ENCODE data around the gene PLCL2.

Gene PLCL2

DNA sequence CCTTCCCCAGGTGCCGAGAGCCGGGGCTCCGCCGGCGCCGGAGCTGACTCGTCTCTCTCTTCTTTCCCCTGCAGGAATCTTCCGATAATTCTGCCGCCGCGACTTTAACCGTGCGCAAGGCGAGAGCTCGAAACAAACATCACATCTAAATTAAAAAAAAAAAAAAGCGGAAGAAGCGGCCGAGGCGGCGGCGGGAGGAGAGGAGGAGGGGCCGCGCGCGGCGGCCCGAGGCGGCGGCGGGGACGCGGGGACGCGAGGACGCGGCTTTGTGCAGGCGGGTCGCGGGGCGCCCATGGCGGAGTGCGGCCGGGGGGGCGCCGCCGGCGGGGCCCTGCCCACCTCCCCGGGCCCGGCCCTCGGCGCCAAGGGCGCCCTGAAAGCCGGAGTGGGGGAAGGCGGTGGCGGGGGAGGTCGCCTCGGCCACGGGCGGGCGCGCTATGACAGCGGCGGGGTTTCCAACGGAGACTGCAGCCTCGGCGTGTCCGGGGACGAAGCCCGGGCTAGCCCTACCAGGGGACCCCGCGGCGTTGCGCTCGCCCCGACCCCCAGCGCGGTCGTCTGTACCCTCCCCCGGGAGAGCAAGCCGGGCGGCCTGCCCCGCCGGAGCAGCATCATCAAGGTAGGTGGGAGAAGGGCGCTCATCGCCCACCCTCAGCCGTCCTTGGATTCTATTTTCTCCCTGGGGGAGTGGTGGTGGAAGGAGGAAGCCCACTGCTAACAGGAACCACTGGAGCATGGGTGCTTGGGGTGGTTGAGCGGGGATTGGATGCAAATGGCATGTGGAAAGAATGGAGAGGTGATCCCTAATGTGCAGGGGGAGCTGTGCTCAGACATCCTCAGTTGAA lies at the start of gene PLCL2:
Gene PLCL2, plus strand, starts transcription at position 208 of the 845 bp plus-strand sequence. Its CDS starts 85 bp downstream, at position 293.
- DNase-seq, result no peak

DNA sequence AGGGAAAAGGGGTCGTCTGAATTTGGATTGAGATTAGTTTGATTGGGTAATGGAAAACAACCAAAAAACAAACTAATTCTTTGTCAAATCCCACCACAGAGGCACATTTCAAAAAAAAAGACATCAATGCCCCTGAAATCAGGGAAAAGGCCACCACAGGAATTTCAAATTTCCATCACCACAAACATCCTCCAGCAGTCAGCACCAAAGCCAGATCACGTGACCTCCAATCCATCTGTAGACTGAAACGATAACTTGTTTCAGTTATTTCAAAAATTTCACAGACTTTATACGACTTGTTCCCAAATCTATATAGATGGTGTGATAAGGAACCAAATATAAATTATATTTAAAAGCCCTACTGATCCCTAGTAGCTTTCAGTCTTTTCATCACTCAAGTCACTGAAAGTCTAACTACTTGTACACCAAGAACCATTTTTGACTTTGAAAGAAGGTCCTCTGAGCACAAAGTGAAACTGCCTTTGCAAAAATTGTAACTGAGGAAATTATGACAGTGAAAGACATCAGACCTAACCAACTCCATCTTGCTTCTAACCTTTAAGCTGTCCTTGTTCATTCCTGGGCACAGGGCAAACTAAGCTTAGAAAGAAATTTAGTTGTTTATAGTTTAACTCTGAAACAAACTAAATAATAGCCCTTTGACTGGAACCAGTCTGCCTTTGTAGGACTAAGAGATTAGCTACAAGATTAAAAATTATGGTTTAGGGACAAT lies 48.1 kb upstream of the PLCL2 start:
- no peak for DNase-seq

DNA sequence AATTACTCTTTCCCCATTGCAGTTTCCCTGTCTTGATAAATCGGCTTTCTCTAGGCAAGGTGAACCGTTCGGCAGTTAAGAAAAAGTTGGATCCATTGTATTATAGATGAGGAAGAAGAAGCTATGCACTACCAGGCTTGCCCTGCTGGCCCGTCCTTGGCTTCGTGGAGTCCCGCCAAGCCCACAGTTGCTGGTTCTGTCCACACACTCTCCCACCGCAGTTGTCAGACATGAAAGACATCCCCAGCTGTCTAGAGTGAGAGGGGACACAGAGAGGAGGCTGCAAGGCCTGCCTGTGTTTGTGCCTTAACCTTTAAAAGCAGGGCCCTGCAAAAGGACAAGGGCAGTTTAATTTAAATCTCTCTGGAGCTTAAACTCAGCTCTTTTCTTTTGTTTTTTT lies 47.2 kb upstream of the PLCL2 start:
- no peak for DNase-seq

DNA sequence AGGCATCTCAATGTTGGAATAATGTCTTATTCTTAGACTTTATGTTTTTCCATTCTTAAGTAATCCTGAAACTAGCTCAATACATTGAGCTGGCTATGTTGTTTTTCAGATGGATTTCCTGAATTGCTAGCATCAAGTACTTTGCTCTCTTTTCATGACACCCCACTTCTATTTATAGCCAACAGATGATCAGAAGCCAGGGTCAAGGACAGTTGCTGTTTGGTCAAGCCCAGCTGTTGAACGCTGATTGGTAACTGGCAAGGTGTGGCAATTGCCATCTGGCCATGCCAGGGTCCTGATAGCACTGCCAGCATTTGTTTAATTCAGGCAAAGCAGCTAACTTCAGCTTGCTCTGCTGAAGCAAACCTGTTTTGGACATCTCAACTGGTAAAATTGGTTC lies 46.2 kb upstream of the PLCL2 start:
- no peak for DNase-seq

DNA sequence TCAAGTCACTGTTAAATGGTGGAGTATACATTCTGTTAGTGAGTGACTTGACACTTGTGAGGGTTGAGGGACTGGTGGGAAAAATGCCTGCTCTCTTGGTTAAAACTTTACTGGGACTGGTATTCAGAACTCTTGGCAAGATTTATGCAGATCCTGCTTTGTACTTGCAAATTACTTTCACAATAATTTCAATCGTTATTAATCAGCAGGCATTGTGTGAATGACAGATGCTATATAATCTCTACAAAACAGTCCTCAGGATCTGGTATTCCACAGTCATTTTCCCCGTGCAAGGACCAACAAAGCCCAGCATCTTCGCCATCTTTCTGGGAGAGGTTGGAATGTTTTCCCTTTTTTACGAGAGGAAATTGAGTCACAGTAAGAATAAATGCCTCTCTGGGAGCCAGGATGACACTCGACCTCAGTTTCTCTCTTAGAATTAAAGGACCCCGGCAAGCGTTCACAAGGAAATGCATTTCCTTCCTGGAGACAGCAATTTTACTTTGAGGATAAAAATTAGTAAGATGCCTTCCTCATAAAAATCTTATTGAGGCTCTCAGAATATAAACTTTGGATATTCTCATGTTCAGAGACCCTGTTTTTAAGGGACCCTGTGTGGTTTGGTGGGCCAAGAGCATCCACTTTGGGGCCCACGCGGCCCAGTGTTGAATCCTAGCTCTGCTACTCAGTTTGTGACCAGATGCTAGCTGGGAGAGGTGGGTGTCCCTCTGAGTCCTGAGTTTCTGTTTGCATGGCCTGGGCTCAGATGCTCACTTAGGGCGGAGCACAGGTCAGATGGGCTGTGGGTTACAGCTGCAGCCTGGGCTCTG lies 45.3 kb upstream of the PLCL2 start:
- DNase-seq, result no peak

DNA sequence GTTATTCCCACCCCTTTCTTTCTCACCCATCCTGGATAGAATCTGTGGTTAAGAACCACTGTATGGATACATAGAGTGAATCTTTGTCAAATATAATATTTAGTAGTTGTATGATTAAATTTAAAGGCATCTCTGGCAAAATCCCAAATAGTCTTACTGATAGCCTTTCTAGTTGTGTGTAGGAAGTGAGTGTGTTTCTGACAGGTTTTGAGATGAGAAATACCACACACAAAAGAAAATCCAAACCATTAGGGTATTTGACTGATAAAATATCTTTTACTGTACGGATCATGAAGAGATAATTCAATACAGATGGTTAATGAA lies 44.7 kb upstream of the PLCL2 start:
- no peak for DNase-seq

DNA sequence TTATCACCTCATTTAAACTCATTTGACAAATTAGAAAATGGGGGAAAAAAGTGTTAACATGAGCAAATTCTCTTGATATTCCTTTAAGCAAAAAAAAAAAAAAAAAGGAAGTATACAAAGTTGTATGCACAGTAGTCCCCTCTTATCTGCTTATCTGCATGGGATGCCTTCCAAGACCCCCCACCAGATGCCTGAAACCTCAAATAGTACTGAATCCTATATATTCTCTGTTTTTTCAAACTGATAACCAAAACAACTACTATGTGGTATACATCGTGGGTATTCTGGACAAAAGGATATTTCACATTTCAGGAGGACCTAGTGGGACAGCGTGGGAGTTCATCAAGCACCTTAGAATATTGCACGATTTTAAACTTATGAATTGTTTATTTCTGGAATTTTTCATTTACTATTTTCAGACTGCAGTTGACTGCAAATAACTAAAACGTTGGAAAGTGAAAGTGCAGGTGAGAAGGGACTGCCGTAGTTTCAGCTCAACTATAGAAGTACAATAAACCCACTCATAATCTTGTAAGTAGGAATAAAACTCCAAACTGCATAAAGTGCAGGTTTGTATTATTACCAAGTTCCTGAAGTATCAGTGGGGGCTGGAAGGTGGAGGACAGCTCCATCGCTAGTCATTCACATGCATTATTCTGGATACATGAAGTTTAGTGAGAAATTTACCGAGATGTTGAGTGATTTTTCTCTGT lies 43.6 kb upstream of the PLCL2 start:
- no peak for DNase-seq

DNA sequence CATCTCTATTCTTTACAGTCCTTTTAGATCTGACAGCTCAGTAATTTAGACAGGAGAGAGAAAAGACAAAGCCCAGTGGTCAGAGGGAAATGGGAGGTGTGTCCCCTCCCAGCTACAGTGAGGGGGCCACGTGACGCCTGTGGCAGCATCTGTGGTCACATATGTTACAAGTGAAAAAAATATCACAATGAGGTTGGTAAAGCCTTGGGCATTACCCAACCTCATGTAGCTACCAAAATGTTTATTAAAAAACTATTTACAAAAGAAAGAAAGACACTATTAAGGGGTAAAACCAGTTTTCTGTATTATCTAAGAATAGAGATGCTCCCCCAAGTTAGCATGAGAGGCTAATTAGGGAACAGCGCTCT lies 42.9 kb upstream of the PLCL2 start:
- DNase-seq, result no peak

DNA sequence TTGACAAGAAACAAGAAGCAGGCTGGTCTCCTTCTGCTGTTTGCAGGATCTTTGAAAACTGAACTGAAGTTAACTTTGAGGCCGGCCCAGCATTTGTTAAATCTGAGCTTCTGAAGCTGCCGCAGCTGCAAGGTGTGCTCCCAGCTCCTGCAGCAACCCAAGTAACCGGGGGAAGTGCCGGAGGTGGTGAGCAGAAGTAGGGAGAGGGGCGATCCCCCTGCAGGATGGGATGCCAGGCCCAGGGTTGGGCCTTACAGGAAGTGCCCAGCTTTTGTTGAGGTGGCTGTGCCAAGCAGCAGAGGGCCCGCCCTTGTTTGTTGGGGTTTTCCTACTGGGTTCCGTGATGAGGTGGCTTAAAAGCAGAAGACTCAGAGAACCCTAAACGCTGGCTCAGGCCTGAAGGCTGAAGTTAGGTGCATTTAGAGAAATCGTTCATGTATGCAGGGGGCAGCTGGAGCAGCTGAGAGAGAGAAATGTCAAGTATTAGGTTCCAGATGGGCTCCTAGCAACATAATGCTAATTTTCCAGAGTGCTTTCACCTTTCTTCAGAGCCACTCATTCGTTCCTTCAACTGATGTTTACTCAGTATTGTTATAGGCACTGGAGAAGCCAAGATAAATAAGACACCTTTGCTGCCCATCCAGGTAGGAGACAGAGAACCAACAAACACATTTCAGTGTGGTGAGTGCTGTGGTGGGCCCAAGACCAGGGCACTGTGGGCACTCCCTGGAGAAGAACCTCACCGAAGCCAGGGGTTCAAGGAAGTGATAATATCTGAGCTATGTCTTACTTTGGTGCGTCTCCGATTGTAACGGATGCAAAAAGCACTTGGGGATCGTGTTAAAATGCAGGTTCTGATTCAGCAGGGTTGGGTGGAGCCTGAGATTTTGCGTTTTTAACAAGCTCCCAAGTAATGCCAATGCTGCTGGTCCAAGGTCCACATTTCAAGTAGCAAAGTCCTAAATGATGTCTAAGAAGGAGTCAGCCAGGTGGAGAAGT lies 42.2 kb upstream of the PLCL2 start:
- peak; percentile 51 for DNase-seq

DNA sequence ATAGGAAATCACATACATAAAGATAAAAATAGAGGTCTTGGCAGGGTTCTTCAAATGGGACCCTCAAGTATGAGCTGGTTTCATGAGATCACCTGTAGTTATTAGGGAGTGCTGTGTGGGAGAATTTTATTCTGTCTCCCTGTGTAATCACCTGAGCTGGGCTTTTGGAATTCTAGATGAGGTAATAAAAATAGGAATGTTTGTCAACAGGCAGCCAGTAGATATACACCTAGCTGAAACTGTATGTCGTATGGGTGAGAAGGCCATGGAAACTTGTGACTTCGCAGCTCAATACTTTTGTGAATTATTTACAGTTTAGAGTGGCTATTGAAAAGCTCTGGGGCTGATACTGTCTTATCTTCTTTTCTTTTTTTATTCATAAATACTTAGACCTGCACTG lies 40.5 kb upstream of the PLCL2 start:
- DNase-seq, result no peak

DNA sequence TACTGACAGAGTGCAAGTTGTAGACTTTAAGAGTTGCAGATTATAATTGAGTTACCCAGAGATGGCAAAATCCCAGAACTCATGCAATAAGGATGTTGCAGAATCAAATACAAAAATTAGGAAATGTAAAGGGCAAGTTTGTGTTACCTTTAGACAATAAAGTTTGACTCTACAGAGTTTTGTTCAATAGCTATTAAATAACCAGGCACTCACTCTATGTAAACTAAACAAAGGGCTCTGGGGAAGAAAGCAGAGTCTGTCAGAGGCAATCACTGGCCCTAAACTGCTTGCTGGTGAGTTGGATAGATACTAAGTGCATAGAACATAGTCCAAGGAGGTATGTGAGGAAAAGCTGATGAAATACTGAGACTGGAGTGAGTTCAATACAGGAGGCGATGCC lies 40.0 kb upstream of the PLCL2 start:
- DNase-seq, result no peak

DNA sequence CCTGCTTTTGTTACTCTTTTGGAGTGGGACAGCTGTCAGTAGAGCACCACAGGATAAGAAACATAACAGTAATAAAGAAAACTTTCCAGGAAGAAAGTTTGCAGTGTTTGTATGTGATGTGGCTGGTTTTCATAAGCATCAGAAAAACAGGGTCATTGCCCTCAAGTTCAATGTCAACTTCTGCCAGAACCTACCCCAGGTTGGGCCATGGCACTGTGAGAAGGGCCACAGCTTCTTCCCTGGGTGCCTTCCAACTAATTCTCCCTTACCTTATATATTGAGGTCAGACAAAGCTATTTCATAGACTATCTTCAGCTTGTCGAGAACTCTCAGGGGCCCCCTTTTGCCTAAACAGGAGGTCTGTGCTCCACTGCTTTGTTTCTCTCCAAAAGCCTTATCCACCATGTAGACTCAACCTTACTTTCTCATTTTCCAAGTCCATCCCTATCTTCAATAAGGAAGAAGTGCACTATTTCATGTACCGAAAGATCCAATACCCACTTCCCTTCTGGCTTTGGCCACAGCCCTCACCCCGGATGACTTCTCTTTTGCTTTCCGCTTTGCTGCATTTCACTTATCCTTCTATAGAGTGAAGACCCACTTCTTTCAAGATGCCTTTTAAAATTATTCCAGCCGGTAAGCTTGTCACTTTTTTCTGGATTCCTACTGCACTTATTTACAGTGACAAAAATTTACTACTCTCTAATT lies 38.2 kb upstream of the PLCL2 start:
- no peak for DNase-seq

DNA sequence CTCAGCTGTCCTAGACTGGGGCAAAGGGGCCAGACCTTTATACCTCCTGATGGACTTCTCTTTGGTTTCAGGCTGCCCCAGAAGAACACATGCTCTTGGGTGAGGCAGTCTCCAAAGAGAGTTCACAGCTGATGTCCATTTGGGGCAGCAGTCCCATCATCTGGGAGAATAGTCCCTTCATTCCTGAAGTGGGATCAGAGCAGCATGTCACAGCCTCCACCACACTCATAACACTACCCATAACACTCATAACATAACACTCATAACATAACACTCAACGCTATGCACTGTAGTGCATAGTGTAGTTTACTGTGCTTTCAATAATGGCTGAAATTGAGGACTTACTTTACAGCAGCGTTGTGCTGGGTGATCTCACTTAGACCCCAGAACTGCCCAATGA lies 36.7 kb upstream of the PLCL2 start:
- no peak for DNase-seq

DNA sequence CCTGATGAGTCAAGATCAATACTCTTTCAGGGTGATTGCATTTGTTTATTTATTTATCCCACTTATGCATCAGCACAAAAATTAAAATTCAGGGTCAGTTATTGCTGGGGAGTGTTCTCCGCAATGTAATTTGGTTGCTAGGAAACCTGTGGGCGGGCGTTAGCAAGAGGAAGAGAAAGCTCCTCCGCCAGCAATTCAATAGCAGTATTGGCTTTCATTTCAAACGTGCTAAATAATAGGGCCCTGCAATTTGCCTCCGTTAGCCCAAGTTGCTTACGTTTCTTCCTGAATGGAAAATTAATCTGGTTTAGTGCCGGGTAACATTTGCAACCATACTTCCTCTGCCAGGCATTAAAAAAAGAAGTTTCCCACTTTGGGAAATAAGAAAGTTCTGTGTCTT lies 35.5 kb upstream of the PLCL2 start:
- peak; percentile 25 for DNase-seq

DNA sequence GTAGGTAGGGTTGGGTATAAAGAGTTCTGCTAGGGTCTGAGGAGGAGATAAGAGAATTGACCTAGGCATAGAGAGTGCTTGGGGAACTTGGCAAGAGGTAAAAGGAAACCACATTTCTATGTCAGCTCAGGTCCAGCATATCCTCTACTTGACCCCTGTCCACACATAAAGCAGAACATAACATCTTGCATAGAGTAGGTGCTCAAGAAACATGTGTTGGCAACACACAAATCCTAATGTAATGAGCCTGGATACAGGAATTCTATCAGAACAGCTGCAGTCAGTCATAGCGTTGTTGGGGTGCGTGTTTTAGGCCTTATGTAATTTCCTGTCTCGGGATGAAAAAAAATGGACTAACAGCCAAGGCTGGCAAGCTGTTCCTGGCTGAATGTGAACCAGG lies 35.0 kb upstream of the PLCL2 start:
- DNase-seq, result no peak

DNA sequence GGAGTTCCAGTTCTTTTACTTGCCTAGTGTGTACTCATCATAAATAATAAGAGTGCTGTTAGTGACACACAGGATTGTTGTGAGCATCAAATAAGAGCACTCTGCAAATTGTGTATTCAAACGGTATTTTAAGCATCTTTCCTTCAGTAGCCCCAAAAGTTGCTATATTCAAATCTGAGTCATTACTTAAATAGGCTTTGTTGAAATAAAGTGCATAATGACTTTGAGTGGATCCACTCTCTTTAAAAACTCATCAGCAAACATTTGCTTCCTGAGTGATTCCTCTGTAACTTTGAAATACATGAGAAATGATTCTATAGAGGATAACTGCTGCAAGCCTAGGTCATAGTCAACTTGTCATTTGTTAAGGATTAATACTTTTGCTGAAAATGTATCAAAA lies 29.3 kb upstream of the PLCL2 start:
- DNase-seq, result no peak

DNA sequence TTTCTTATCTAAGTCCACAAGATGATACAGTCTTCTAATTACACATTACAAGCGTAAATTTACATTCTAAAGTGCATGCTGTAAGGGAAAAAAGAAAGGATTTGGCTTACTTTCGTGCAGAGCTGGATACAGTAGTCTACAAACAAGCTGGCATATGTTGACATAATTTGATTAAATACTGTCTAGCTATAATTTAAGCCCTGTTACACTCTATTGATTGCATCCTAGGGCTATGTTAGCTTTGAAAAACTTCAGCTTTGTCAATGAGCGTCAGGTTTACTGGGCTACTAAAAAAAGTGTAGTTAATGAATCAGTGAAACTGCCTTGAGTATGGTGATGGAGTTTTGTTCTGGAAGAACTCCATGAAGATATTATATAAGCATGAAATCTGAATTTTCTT lies 24.5 kb upstream of the PLCL2 start:
- DNase-seq, result no peak

DNA sequence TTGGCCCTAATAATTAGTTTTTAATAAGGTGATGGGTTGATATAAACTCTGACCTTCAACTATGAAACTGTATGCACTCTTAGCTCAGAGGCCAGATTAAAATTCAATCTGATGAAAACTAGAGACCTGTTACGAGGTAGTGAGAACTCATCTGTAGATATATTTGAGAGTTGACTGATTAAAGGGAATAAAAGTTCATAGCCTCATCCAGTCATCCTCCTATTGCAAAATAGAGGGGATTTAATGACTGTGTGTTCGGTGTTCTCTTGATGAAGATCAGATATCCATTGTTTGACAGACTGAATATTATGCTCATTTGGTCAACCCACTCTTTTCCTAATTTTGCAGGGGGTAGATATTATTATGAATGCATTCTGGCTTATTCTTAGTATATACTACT lies 23.3 kb upstream of the PLCL2 start:
- no peak for DNase-seq

DNA sequence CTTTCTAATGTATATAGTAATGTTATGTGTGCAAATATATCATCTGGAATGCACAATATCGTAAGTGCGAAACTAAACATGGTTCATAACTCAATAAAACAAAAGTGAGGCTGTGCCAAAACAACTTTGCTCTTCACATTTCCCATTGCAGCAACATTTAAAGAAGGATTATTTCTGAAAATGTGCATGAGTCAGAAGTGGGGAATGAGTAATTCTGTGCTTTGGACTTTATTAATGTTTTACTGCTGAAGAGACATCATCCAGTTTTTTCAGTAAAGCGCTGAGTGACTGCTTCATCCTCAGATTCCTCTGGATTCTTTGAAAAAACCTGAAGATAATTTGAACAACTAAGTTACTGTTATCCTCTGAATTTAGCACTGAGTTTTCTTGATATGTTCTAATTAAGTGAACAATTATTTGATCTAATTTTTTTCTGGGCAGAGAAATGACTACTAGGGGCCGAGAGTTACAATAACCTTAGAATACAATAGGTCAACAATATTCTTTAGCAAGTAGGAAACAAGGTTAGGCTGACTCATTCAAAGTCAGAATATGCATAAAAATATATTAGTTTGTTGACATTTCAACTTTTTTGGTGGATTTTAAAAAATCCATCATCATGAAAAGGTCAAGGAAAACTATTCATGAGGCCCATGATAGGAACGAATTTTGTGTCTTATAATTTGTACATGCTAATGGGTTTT lies 20.0 kb upstream of the PLCL2 start:
- no peak for DNase-seq

DNA sequence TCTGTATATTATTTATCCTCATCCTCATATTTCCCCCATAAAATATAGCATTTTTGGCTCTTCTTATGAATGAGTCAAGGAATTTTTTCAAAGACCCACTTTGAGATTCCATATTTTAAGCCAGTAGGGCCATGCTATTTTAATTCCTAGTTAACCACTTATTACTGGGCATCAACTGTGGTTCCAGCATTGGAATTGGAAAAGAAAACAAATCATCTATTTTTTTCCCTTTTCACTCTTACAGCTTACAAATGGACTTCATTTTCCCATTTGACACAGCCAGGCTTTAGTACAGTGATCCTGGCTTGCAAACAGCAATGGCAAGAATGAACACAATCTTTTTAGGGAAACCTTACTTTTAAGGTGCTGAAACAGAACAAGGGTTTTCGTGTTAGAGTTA lies 19.4 kb upstream of the PLCL2 start:
- DNase-seq, result no peak

DNA sequence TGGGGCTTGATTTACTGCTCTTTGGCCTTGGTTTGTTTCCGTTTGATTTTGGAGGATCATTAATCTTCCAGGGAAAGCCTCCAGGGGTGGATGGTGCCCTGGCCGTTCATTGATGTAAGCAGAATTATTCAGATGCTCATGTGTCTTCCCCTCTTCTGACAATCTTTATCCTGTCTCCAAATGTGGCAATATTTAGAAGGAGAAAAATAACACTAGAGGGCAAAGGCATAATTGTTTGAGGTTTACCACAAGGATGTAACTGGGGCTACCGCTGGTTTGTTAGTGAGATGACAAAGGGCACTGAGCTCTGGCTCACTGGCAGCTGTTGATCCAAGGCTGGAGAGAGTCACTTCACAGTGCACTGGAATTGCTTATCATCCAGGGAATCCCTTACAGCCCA lies 18.2 kb upstream of the PLCL2 start:
- no peak for DNase-seq
